ENCODE results near the gene LPAR2.

LPAR2 gene

GRCh38 chr19:19652482-19653295 is 24.7 kb upstream of the LPAR2 start:
- H3K4me1 ChIP-seq (ENCODE audit: low read length) = no peaks in the 10 kb centered on the region
- H3K9me3 ChIP-seq (replicated peaks; ENCODE audit: insufficient read depth, low read length) = no peaks in the 10 kb centered on the region
- no peak overlapping the region for H3K27ac ChIP-seq (ENCODE audit: low read length)
- DNase-seq = no peak
- H4K20me1 ChIP-seq (ENCODE audit: insufficient read depth, low read length) = no peaks in the 10 kb centered on the region
- H3K4me2 ChIP-seq (ENCODE audit: low read depth, low read length) = no peak overlapping the region
- H3K9ac ChIP-seq (ENCODE audit: low read length) = no peak overlapping the region
- no peaks in the 10 kb centered on the region for H3K9me2 ChIP-seq (replicated peaks; ENCODE audit: insufficient read depth, low read length)
- H3K79me2 ChIP-seq (ENCODE audit: low read length) = no peaks in the 10 kb centered on the region
- no peak overlapping the region for H3K4me3 ChIP-seq (ENCODE audit: low read length)
- H3F3A ChIP-seq (ENCODE audit: insufficient read depth, low read length) = no peaks in the 10 kb centered on the region
- H3K27me3 ChIP-seq (replicated peaks; ENCODE audit: insufficient read depth, low read length) = no peaks in the 10 kb centered on the region
- no peak for TF ChIP-seq EZH2 (optimal IDR thresholded peaks at IDR 0.05; ENCODE audit: low read depth, low read length)
- TF ChIP-seq CTCF (IDR thresholded peaks at IDR 0.05; ENCODE audit: low read length) = no peak
- H2AFZ ChIP-seq (ENCODE audit: low read length) = no peak overlapping the region
- no peaks in the 10 kb centered on the region; the same call in 1 of the 2 replicates for H3K36me3 ChIP-seq (replicated peaks; ENCODE audit: insufficient read depth, low read length)

- no peak for TF ChIP-seq EZH2 (optimal IDR thresholded peaks at IDR 0.05; ENCODE audit: low read depth, low read length)
- TF ChIP-seq EZH2phosphoT487 (IDR thresholded peaks at IDR 0.05; ENCODE audit: low read length) = no peak
- no peak for TF ChIP-seq CTCF (IDR thresholded peaks at IDR 0.05; ENCODE audit: low read length)
- Histone ChIP-seq H3K4me2 (ENCODE audit: low read depth, low read length) (no peak overlapping the region), H3F3A (ENCODE audit: insufficient read depth, low read length) (no peaks in the 10 kb centered on the region), H2AFZ (ENCODE audit: low read length) (no peak overlapping the region), H3K27ac (ENCODE audit: low read length) (no peak overlapping the region), H3K9me3 (replicated peaks; ENCODE audit: insufficient read depth, low read length) (no peaks in the 10 kb centered on the region), H3K9me2 (replicated peaks; ENCODE audit: insufficient read depth, low read length) (no peaks in the 10 kb centered on the region), H3K4me3 (ENCODE audit: low read length) (no peak overlapping the region), H3K4me1 (ENCODE audit: low read length) (no peaks in the 10 kb centered on the region), H3K36me3 (replicated peaks; ENCODE audit: insufficient read depth, low read length) (no peaks in the 10 kb centered on the region; the same call in 1 of the 2 replicates), H3K79me2 (ENCODE audit: low read length) (no peaks in the 10 kb centered on the region), H3K27me3 (replicated peaks; ENCODE audit: insufficient read depth, low read length) (no peaks in the 10 kb centered on the region), H3K9ac (ENCODE audit: low read length) (no peak overlapping the region), H4K20me1 (ENCODE audit: insufficient read depth, low read length) (no peaks in the 10 kb centered on the region)
- DNase-seq = no peak
Observed at GRCh38 chr19:19651076-19651475, 23.1 kb upstream of the LPAR2 start.

- no peaks in the 10 kb centered on the region for H3K4me1 ChIP-seq (ENCODE audit: low read length)
- no peak for DNase-seq
- no peak overlapping the region for H2AFZ ChIP-seq (ENCODE audit: low read length)
- H3K9me2 ChIP-seq (replicated peaks; ENCODE audit: insufficient read depth, low read length) = no peaks in the 10 kb centered on the region
- H3K27ac ChIP-seq (ENCODE audit: low read length) = no peak overlapping the region
- no peak overlapping the region for H3K4me2 ChIP-seq (ENCODE audit: low read depth, low read length)
- no peaks in the 10 kb centered on the region for H3F3A ChIP-seq (ENCODE audit: insufficient read depth, low read length)
- no peaks in the 10 kb centered on the region for H3K79me2 ChIP-seq (ENCODE audit: low read length)
- H3K27me3 ChIP-seq (replicated peaks; ENCODE audit: insufficient read depth, low read length) = no peaks in the 10 kb centered on the region
- no peaks in the 10 kb centered on the region for H4K20me1 ChIP-seq (ENCODE audit: insufficient read depth, low read length)
- H3K9ac ChIP-seq (ENCODE audit: low read length) = no peak overlapping the region
- H3K36me3 ChIP-seq (replicated peaks; ENCODE audit: insufficient read depth, low read length) = no peaks in the 10 kb centered on the region; the same call in 1 of the 2 replicates
- no peaks in the 10 kb centered on the region for H3K9me3 ChIP-seq (replicated peaks; ENCODE audit: insufficient read depth, low read length)
- TF ChIP-seq EZH2phosphoT487 (IDR thresholded peaks at IDR 0.05; ENCODE audit: low read length) (no peak), CTCF (IDR thresholded peaks at IDR 0.05; ENCODE audit: low read length) (no peak)
- H3K4me3 ChIP-seq (ENCODE audit: low read length) = no peak overlapping the region
Observed at GRCh38 chr19:19650331-19650730, 22.3 kb upstream of the LPAR2 start.

Measured in MM.1S (cell line).